A375 (cell line): Measurements from ENCODE around the gene PLXNA1. TPM values are rescaled to one million over a fixed set of nuclear protein-coding genes. Genes with fewer than 3 reads are reported as not detected.

Experiments used
- total RNA-seq: library from RNA; depleted of rRNA; stranded (reverse); fragments of >200 nt; shearing (Covaris generic); gene quantifications from 2 replicates; pipeline ENCODE4 v1.2.3, GENCODE V29; 2014; rRNA removed

PLXNA1 gene
- 23.2 and 24.7 TPM in 2 replicates for total RNA-seq

GRCh38 chr3:126982471-126983175 lies at the start of gene PLXNA1:
Gene PLXNA1 (plus strand): TSS chr3:126983115. CDS start chr3:126988594, 5,479 bp downstream.

Other genes with a start within 250 kb of the PLXNA1 start
- not detected in 2 replicates for gene PRR23E, start 210.0 kb downstream of the PLXNA1 start, total RNA-seq